Gastrocnemius medialis (tissue), 4 donors: Measurements from ENCODE around the gene LMX1B. TPM values are rescaled to one million over a fixed set of nuclear protein-coding genes. Genes with fewer than 3 reads are reported as not detected.

ENCODE experiments used
- ATAC-seq, 2 donors: fragments of 150-250 bp; one replicate each; pipeline ENCODE4 v1.9.1; 2016
- DNase-seq, 2 donors: peaks; one replicate each; pipeline ENCODE4 v3.0.0-alpha.2; 2019
- H3K27ac ChIP-seq, 4 donors: fragments of 200-600 bp; sonication (generic); 1 replicate in 1 of 4; 2 replicates in 3 of 4; pipeline ENCODE4 v1.5.1; 2016 to 2018; ENCODE audit warnings: mild to moderate bottlenecking in 2 of 4, moderate library complexity in 1 of 4
- H3K27me3 ChIP-seq, 3 donors: fragments of 200-600 bp; sonication (generic) in 2 of 3; 1 replicate in 1 of 3; 2 replicates in 2 of 3; pipeline versions ENCODE4 v1.5.1 to v1.6.0; 2016 to 2019; ENCODE audit warnings: mild to moderate bottlenecking in 1 of 3, moderate library complexity in 1 of 3
- H3K36me3 ChIP-seq, 2 donors: fragments of 200-600 bp; sonication (generic) in 1 of 2; one replicate each; pipeline ENCODE4 v1.5.1; 2017 to 2018
- H3K4me1 ChIP-seq, 2 donors: fragments of 200-600 bp; sonication (generic) in 1 of 2; one replicate each; pipeline ENCODE4 v1.5.1; 2016 to 2017; ENCODE audit warnings: mild to moderate bottlenecking in 2 of 2
- H3K4me3 ChIP-seq, 4 donors: fragments of 200-600 bp; sonication (generic) in 3 of 4; 1 replicate in 1 of 4; 2 replicates in 3 of 4; pipeline ENCODE4 v1.5.1; 2016 to 2019; ENCODE audit warnings: mild to moderate bottlenecking in 2 of 4
- H3K9me3 ChIP-seq, 3 donors: fragments of 200-600 bp; sonication (generic) in 2 of 3; 1 replicate in 1 of 3; 2 replicates in 2 of 3; pipeline ENCODE4 v1.5.1; 2016 to 2019
- CTCF ChIP-seq, 5 experiments: fragments of 450-650 bp in 3 of 5; fragments of 200-600 bp in 2 of 5; sonication (generic) in 2 of 5; IDR thresholded peaks in 4 of 5; conservative IDR thresholded peaks in 1 of 5; 1 replicate in 4 of 5; 2 replicates in 1 of 5; pipeline ENCODE4 v1.5.1; 2016 to 2019; ENCODE audit warnings: antibody characterized with exemption in 5 of 5, mild to moderate bottlenecking in 3 of 5, moderate library complexity in 3 of 5
- POLR2A ChIP-seq, 2 donors: fragments of 450-650 bp; IDR thresholded peaks; one replicate each; pipeline ENCODE4 v1.6.1; 2017; ENCODE audit warnings: antibody characterized with exemption in 2 of 2, mild to moderate bottlenecking in 2 of 2, moderate library complexity in 2 of 2
- in situ Hi-C, 4 donors: fragments of 200-750 bp; cut with MboI; loops; one replicate each; pipeline versions ENCODE4 v1.15.0 to v1.8.0; 2017; ENCODE audit warnings: low sequenced_read_pairs in 4 of 4
- intact Hi-C: fragments of 100-400 bp; cut with DNase I; formaldehyde crosslinking; loops from one replicate; pipeline ENCODE4 v1.15.1; 2023; ENCODE audit warnings: low total_unique reads
- total RNA-seq, 4 donors: library from RNA; depleted of rRNA; stranded (reverse); fragments of >200 nt; gene quantifications; one replicate each; pipeline versions ENCODE4 v1.1.0 to v1.2.3, GENCODE V29; 2016

LMX1B gene
- total RNA-seq, 4 donors from 2014 or later, result 0.31 to 0.46 (median 0.35) TPM; not detected in 1

DNA sequence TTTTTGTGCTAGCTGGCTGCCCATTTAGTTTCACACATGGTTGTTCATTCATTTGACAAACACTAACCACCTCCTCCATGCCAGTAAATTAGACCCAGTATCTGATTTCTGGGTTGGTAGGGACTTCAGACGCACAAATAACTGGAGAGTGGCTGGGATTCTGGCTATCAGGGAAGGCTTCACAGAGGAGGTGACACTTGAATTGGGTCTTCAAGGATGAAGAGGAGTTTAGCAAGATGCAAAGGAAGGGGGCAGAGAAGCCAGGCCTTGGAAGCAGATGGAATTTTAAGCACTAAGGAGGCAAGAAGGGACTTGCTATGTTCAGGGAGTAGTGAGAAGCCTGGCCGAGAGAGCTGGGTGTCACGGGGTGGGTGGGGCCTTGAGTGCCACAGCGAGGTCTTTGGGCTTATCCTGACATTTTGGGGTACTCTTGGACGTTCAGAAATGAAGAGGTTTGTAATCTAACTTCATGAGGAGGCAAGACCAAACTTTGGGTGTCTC is 71.3 kb downstream of the LMX1B start:
- Histone ChIP-seq H3K36me3 (no peaks in the 10 kb centered on the region), H3K9me3 (no peaks in the 10 kb centered on the region), H3K4me1 (no peaks in the 10 kb centered on the region), H3K4me3 (no peak overlapping the region), H3K27me3 (peaks cover 43 to 64% (median 44%) of the 10 kb centered on the region in 3 donors), H3K27ac (no peak overlapping the region)
- TF ChIP-seq CTCF (IDR thresholded peaks at IDR 0.05 in 4 of 5, conservative IDR thresholded peaks at IDR 0.05 in 1 of 5) (no peak), POLR2A (IDR thresholded peaks at IDR 0.05) (no peak)
- no peak for ATAC-seq
- no peak for DNase-seq
- intact Hi-C loops (no loop called here), in situ Hi-C loops (no loop called here)

- no peaks in the 10 kb centered on the region for H3K9me3 ChIP-seq
- H3K4me3 ChIP-seq, result no peak overlapping the region
- no peak for DNase-seq
- H3K27ac ChIP-seq, result no peak overlapping the region
- TF ChIP-seq CTCF (IDR thresholded peaks at IDR 0.05 in 4 of 5, conservative IDR thresholded peaks at IDR 0.05 in 1 of 5), result no peak
- no peak for TF ChIP-seq POLR2A (IDR thresholded peaks at IDR 0.05)
- peaks cover 34 to 54% (median 35%) of the 10 kb centered on the region in 3 donors for H3K27me3 ChIP-seq
- no peaks in the 10 kb centered on the region for H3K4me1 ChIP-seq
- no peak for ATAC-seq
- no peaks in the 10 kb centered on the region for H3K36me3 ChIP-seq
- intact Hi-C loops (no loop called here), in situ Hi-C loops (no loop called here)
These were observed 74.3 kb downstream of the LMX1B start for GRCh38 chr9:126687930-126688461.

DNA sequence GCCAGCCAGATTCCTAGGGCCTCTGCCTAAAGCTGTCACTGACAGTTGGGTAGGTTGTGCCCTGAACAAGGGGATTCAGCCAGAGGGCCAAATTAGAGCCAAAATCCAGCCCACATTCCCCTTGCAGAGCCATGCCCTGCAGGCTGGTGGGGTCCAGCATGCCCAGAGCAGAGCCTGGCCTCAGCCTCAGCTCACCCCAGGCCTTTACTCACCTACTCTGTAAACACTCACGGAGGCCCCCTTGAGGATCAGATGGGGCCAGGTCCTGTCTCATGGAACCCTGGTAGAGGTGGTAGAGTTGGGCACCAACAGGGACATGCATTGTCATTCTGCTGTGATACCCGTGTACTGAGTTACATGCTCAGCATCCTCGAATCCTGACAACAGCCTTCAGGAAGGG is 74.9 kb downstream of the LMX1B start:
- H3K27me3 ChIP-seq, result peaks cover 30 to 50% (median 31%) of the 10 kb centered on the region in 3 donors
- no peak overlapping the region for H3K27ac ChIP-seq
- intact Hi-C loops (no loop called here), in situ Hi-C loops (no loop called here)
- H3K4me3 ChIP-seq, result no peak overlapping the region
- TF ChIP-seq POLR2A (IDR thresholded peaks at IDR 0.05) (no peak), CTCF (IDR thresholded peaks at IDR 0.05 in 4 of 5, conservative IDR thresholded peaks at IDR 0.05 in 1 of 5) (no peak)
- no peak for DNase-seq
- ATAC-seq, result no peak
- no peaks in the 10 kb centered on the region for H3K9me3 ChIP-seq
- H3K36me3 ChIP-seq, result no peaks in the 10 kb centered on the region
- H3K4me1 ChIP-seq, result no peaks in the 10 kb centered on the region

DNA sequence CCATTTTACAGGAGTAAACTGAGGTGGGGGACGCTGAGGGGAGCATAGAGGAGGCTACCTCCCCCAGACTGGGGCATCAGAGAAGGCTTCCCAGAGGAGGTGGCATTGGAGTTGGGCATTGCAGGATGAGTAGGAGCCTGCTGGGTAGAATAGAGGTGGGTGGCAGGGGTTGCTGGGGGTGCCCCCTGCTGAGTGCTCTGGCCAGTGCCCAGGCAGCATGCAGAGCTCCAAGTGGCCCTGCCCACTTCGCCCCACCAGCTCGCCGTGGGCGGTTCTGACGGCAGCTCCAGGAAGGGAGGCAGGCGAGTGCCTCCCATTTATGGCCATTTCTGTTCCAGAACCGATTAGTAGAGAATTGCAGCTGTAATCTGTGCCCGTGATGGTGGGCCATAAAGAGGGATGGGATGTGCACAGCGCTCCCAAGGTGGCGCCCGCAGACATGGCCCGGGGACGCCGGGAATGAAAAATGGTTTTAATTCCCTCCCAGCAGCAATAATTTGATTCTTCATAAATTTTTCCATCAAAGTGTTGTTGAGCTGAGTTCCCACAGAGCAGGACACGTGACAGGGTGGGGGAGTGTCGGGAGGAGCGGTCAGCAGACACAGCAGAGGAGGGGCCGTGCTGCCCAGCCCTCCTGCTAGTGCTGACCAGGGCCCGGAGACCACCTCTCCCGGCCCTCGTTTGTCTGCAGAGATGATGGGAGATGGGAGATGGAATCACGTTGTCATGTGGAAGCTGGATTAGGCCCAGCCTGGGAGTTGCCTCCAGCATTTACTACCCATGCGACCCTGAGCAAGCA is 75.5 kb downstream of the LMX1B start:
- Histone ChIP-seq H3K4me1 (no peaks in the 10 kb centered on the region), H3K27me3 (peaks cover 24 to 44% (median 25%) of the 10 kb centered on the region in 3 donors), H3K36me3 (no peaks in the 10 kb centered on the region), H3K4me3 (no peak overlapping the region), H3K9me3 (no peaks in the 10 kb centered on the region), H3K27ac (no peak overlapping the region)
- intact Hi-C loops, result no loop called here
- ATAC-seq (no peak), DNase-seq (no peak)
- TF ChIP-seq POLR2A (IDR thresholded peaks at IDR 0.05), result no peak
- TF ChIP-seq CTCF (IDR thresholded peaks at IDR 0.05 in 4 of 5, conservative IDR thresholded peaks at IDR 0.05 in 1 of 5), result no peak
- in situ Hi-C loops, result no loop called here
